H1 (cell line): ENCODE data around the gene SMOC2. TPM values are rescaled to one million over a fixed set of nuclear protein-coding genes. Genes with fewer than 3 reads are reported as not detected.

Source experiments
- CTCF ChIA-PET: fragments of 300-600 bp; sonication (Branson Sonifier 250); formaldehyde crosslinking; loops from one replicate; lab custom pipeline; 2021; ENCODE audit not compliant: partially characterized antibody; lab: Charles Lee
- POLR2A ChIA-PET: fragments of 300-600 bp; sonication (Branson Sonifier 250); formaldehyde crosslinking; loops from one replicate; lab custom pipeline; 2021; ENCODE audit warnings: inconsistent platforms; ENCODE audit not compliant: partially characterized antibody; lab: Charles Lee
- DNase-seq, 2 experiments: peaks; one replicate each; pipeline versions ENCODE4 v3.0.0 to v3.0.0-alpha.2; 2010 to 2022; ENCODE audit warnings: low spot score in 2 of 2, low read depth in 1 of 2, mixed read lengths in 1 of 2
- FAIRE-seq: peaks from 2 replicates; lab custom pipeline; 2011; peaks lifted over from hg19 to GRCh38; lab: Jason Lieb, UNC
- H2AFZ ChIP-seq: 2 replicates; pipeline ENCODE4 v1.8.1; 2012; ENCODE audit warnings: low read length, inconsistent platforms
- H2AK5ac ChIP-seq: 2 replicates; pipeline ENCODE4 v1.6.1; 2013; ENCODE audit warnings: low read depth, low read length
- H2BK120ac ChIP-seq: replicated peaks from 2 replicates; pipeline ENCODE3; 2013; ENCODE audit warnings: low read depth, low read length, inconsistent platforms
- H2BK12ac ChIP-seq: 2 replicates; pipeline ENCODE4 v1.6.1; 2013; ENCODE audit warnings: low read depth, low read length
- H2BK15ac ChIP-seq: 2 replicates; pipeline ENCODE4 v1.6.1; 2013; ENCODE audit warnings: low read length
- H2BK20ac ChIP-seq: 2 replicates; pipeline ENCODE4 v1.6.1; 2013; ENCODE audit warnings: low read length
- H2BK5ac ChIP-seq: 2 replicates; pipeline ENCODE4 v1.6.1; 2013; ENCODE audit warnings: low read depth, low read length
- H3K14ac ChIP-seq: 2 replicates; pipeline ENCODE4 v1.6.1; 2013; ENCODE audit warnings: inconsistent platforms; ENCODE audit not compliant: insufficient read length
- H3K18ac ChIP-seq: 2 replicates; pipeline ENCODE4 v1.6.1; 2013; ENCODE audit warnings: low read length; ENCODE audit errors: extremely low read depth
- H3K23ac ChIP-seq: 2 replicates; pipeline ENCODE4 v1.6.1; 2013; ENCODE audit warnings: inconsistent platforms; ENCODE audit not compliant: insufficient read length
- H3K23me2 ChIP-seq: 2 replicates; pipeline ENCODE4 v1.6.1; 2013; ENCODE audit warnings: low read depth, low read length
- H3K27ac ChIP-seq: 2 replicates; pipeline ENCODE4 v1.6.1; 2011; ENCODE audit warnings: low read depth, low read length, inconsistent platforms
- H3K27me3 ChIP-seq, 4 experiments: replicated peaks in 1 of 4; 1 replicate in 1 of 4; 2 replicates in 3 of 4; pipeline versions ENCODE4 v1.6.1 to v1.8.1; 2011 to 2013; ENCODE audit warnings: low read length in 3 of 4, mild to moderate bottlenecking in 3 of 4, inconsistent platforms in 2 of 4, mixed read lengths in 2 of 4, moderate library complexity in 1 of 4; ENCODE audit not compliant: control insufficient read depth in 3 of 4, insufficient read depth in 3 of 4; ENCODE audit errors: extremely low read depth in 1 of 4
- H3K36me3 ChIP-seq, 4 experiments: 2 replicates each; pipeline versions ENCODE4 v1.6.1 to v1.8.1; 2011 to 2013; ENCODE audit warnings: mild to moderate bottlenecking in 4 of 4, low read length in 3 of 4, moderate library complexity in 2 of 4, control low read depth in 1 of 4, inconsistent platforms in 1 of 4; ENCODE audit not compliant: insufficient read depth in 4 of 4, control insufficient read depth in 2 of 4
- H3K4ac ChIP-seq: replicated peaks from 2 replicates; pipeline ENCODE3; 2013; ENCODE audit warnings: low read length, low read depth, mixed read lengths, inconsistent platforms; ENCODE audit not compliant: insufficient read length
- H3K4me1 ChIP-seq, 4 experiments: replicated peaks in 1 of 4; 1 replicate in 1 of 4; 2 replicates in 3 of 4; pipeline versions ENCODE4 v1.6.1 to v1.8.1; 2011 to 2013; ENCODE audit warnings: low read length in 3 of 4, inconsistent platforms in 2 of 4, mixed read lengths in 1 of 4; ENCODE audit not compliant: insufficient read depth in 4 of 4, control insufficient read depth in 3 of 4
- H3K4me2 ChIP-seq, 2 experiments: 2 replicates each; pipeline versions ENCODE4 v1.6.1 to v1.8.1; 2011 to 2013; ENCODE audit warnings: low read depth in 2 of 2, low read length in 2 of 2, control low read depth in 1 of 2, inconsistent platforms in 1 of 2, mild to moderate bottlenecking in 1 of 2; ENCODE audit not compliant: insufficient read depth in 1 of 2
- H3K4me3 ChIP-seq, 4 experiments: fragments of 200-600, 300-600 bp in 1 of 4; sonication (generic), shearing (Covaris generic), sonication (Bioruptor Twin) in 1 of 4; 2 replicates each; pipeline versions ENCODE4 v1.5.1 to v1.8.1; 2011 to 2016; ENCODE audit warnings: low read length in 4 of 4, low read depth in 3 of 4, control low read depth in 2 of 4, inconsistent platforms in 2 of 4, mild to moderate bottlenecking in 2 of 4, mixed read lengths in 1 of 4, moderate library complexity in 1 of 4; ENCODE audit not compliant: insufficient read depth in 2 of 4; ENCODE audit errors: extremely low read depth in 1 of 4
- H3K56ac ChIP-seq: replicated peaks from 2 replicates; pipeline ENCODE3; 2013; ENCODE audit warnings: low read depth, mild to moderate bottlenecking, mixed read lengths, low read length, inconsistent platforms; ENCODE audit not compliant: insufficient read length
- H3K79me1 ChIP-seq: 2 replicates; pipeline ENCODE4 v1.6.1; 2013; ENCODE audit warnings: low read depth, low read length, control low read depth
- H3K79me2 ChIP-seq, 2 experiments: 2 replicates each; pipeline versions ENCODE4 v1.6.1 to v1.8.1; 2012 to 2013; ENCODE audit warnings: low read length in 2 of 2, mild to moderate bottlenecking in 2 of 2, inconsistent platforms in 1 of 2; ENCODE audit not compliant: insufficient read depth in 2 of 2, control insufficient read depth in 1 of 2
- H3K9ac ChIP-seq, 4 experiments: replicated peaks in 1 of 4; 1 replicate in 1 of 4; 2 replicates in 3 of 4; pipeline versions ENCODE4 v1.6.1 to v1.8.1; 2011 to 2013; ENCODE audit warnings: low read depth in 3 of 4, low read length in 3 of 4, control low read depth in 2 of 4, mild to moderate bottlenecking in 2 of 4, moderate library complexity in 2 of 4, inconsistent platforms in 1 of 4; ENCODE audit errors: extremely low read depth in 1 of 4
- H3K9me3 ChIP-seq, 2 experiments: 2 replicates each; pipeline versions ENCODE4 v1.6.1 to v1.8.1; 2012 to 2013; ENCODE audit warnings: mild to moderate bottlenecking in 2 of 2, moderate library complexity in 2 of 2, control low read depth in 1 of 2, inconsistent platforms in 1 of 2, low read depth in 1 of 2, low read length in 1 of 2, mixed read lengths in 1 of 2; ENCODE audit not compliant: insufficient read depth in 2 of 2
- H4K20me1 ChIP-seq, 2 experiments: replicated peaks in 1 of 2; 2 replicates each; pipeline versions ENCODE3 to v1.8.1; 2011 to 2013; ENCODE audit warnings: inconsistent platforms in 2 of 2, low read length in 2 of 2, mild to moderate bottlenecking in 1 of 2; ENCODE audit not compliant: insufficient read depth in 2 of 2, control insufficient read depth in 1 of 2
- H4K5ac ChIP-seq: 2 replicates; pipeline ENCODE4 v1.6.1; 2013; ENCODE audit warnings: low read length, low read depth, mixed read lengths, inconsistent platforms; ENCODE audit not compliant: insufficient read length
- H4K8ac ChIP-seq: 2 replicates; pipeline ENCODE4 v1.8.0; 2013; ENCODE audit warnings: mild to moderate bottlenecking, moderate library complexity, low read length, inconsistent platforms; ENCODE audit not compliant: insufficient read depth; ENCODE audit errors: extremely low read depth
- H4K91ac ChIP-seq: replicated peaks from 2 replicates; pipeline ENCODE3; 2013; ENCODE audit warnings: low read length, mixed read lengths, inconsistent platforms; ENCODE audit not compliant: insufficient read length
- WGBS, 2 experiments: shearing (Covaris generic) in 1 of 2; methylation state at CpG; one replicate each; pipeline versions ENCODE4 v1.1.6 to v1.1.7; 2013 to 2015; ENCODE audit warnings: low lambda C conversion rate in 2 of 2, mixed read lengths in 2 of 2, inconsistent platforms in 1 of 2, low coverage in 1 of 2, missing lambda C conversion rate in 1 of 2; ENCODE audit not compliant: insufficient replicate concordance in 2 of 2, insufficient coverage in 1 of 2, insufficient read length in 1 of 2; ENCODE audit errors: extremely low coverage in 1 of 2, missing lambda C conversion rate in 1 of 2; 5-methylcytosine and 5-hydroxymethylcytosine counted together
- polyA plus RNA-seq, 7 experiments: library from polyadenylated mRNA; depleted of rRNA in 3 of 7; stranded (reverse) in 5 of 7; unstranded in 2 of 7; fragments of >200 nt in 5 of 7; fragments of 200-250 nt in 2 of 7; gene quantifications; 1 replicate in 5 of 7; 2 replicates in 1 of 7; 4 replicates in 1 of 7; pipeline versions ENCODE4 v1.2.1 to v1.2.3, GENCODE V29; 2011 to 2013; ENCODE audit warnings: missing spikeins in 2 of 7, mixed read lengths in 2 of 7
- total RNA-seq: library from RNA; stranded (reverse); fragmentation: NEBNext Ultra II Directional; extraction: Animal tissue kit (Norgen Biotek cat#: 25700); gene quantifications from 2 replicates; pipeline ENCODE4 v1.2.1, GENCODE V29; 2021

The SMOC2 gene
- total and polyA plus RNA-seq, 2 of the 8 experiments (the other 6 are each of a cell fraction or from before 2014, with no cell fraction given), result 7.7 to 8.5 TPM

DNA sequence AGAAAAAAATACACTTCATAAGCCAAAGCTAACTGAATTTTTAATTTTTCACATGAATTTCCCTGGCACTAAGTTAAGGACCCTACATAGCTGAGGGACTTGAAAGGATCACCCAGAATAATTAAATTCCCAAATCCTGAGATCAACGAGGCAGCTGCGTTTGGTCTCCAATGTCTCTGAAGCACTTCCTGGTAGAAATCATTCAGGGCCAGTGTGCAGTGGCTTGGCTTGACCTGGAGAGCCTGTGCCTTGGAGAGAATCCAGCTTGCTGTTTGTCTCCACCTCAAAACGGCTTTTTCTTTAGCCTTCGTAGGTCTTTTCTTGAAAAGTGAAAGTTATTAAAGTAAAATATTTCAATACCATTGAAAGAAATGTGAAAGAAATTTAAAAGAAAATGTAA, 92.4 kb downstream of the SMOC2 start:
- WGBS, 2 experiments, result 94% methylated on average over 4 of the region's 4 CpGs; no CpG with 5 or more reads in 1 of the 2 experiments
- Histone ChIP-seq H3K4me1 (peaks cover 0 to 6% (median 2%) of the 10 kb centered on the region in 4 experiments; a peak in 1 of 7 replicates), H2BK5ac (no peak overlapping the region), H4K5ac (no peak overlapping the region), H2BK120ac (no peak overlapping the region), H3K23ac (no peak overlapping the region), H2BK15ac (no peak overlapping the region), H4K20me1 (no peaks in the 10 kb centered on the region), H3K9ac (no peak overlapping the region), H2BK12ac (no peak overlapping the region), H3K14ac (no peak overlapping the region), H2AFZ (no peak overlapping the region), H3K4ac (no peak overlapping the region), H3K4me3 (no peak overlapping the region), H2AK5ac (no peak overlapping the region), H3K9me3 (no peaks in the 10 kb centered on the region), H3K56ac (no peak overlapping the region), H3K18ac (no peak overlapping the region), H3K23me2 (no peaks in the 10 kb centered on the region), H2BK20ac (no peak overlapping the region), H3K27ac (no peak overlapping the region), H3K27me3 (no peaks in the 10 kb centered on the region), H3K79me2 (no peaks in the 10 kb centered on the region), H4K8ac (no peak overlapping the region), H4K91ac (no peak overlapping the region), H3K4me2 (no peak overlapping the region), H3K36me3 (no peaks in the 10 kb centered on the region), H3K79me1 (no peaks in the 10 kb centered on the region)
- FAIRE-seq (no peak), DNase-seq (no peak)
- ChIA-PET CTCF (interaction anchor here (1.2 to 1.4 kb wide), 2 partner anchors 14 to 81 kb away, joined by 4 read pairs; no protein-coding TSS in a partner anchor), POLR2A (no interaction called here)
